ENCODE results near the gene ZDHHC5.
"Not testable (repeated sequence)": the region's sequence is repeated elsewhere in the genome, so short reads cannot be mapped to it uniquely, and the experiment has no call there.

ZDHHC5 gene

GRCh38 chr11:57645689-57646085 is 22.2 kb upstream of the ZDHHC5 start:
- no peak for DNase-seq

GRCh38 chr11:57646194-57646798 is 21.6 kb upstream of the ZDHHC5 start:
- DNase-seq: no peak

- DNase-seq: no peak
Measured at GRCh38 chr11:57646799-57647303, 21.1 kb upstream of the ZDHHC5 start.

- DNase-seq: no peak
Measured at GRCh38 chr11:57647372-57647771, 20.5 kb upstream of the ZDHHC5 start.

- no peak for DNase-seq
Measured at GRCh38 chr11:57647960-57648800, 19.7 kb upstream of the ZDHHC5 start.

GRCh38 chr11:57648801-57649735 is 18.8 kb upstream of the ZDHHC5 start:
- no peak for DNase-seq

- peak in 1 of 2 experiments; percentile 14 for DNase-seq
Measured at GRCh38 chr11:57649826-57650738, 17.8 kb upstream of the ZDHHC5 start, which contains the start of gene YPEL4. YPEL4 (minus strand) TSS chr11:57649912; CDS start chr11:57647107, 2,805 bp downstream.

GRCh38 chr11:57650739-57651090 is 17.2 kb upstream of the ZDHHC5 start:
- no peak for DNase-seq

GRCh38 chr11:57651408-57651807 is 16.5 kb upstream of the ZDHHC5 start:
- DNase-seq: no peak

- not testable (repeated sequence) for DNase-seq
Measured at GRCh38 chr11:57652230-57652629, 15.7 kb upstream of the ZDHHC5 start.

- DNase-seq: no peak
Measured at GRCh38 chr11:57652662-57653061, 15.3 kb upstream of the ZDHHC5 start.

GRCh38 chr11:57653163-57653562 is 14.8 kb upstream of the ZDHHC5 start:
- DNase-seq: no peak

- no peak for DNase-seq
Measured at GRCh38 chr11:57656885-57657193, 11.1 kb upstream of the ZDHHC5 start.

GRCh38 chr11:57657194-57658022 is 10.5 kb upstream of the ZDHHC5 start, which contains the start of gene CLP1:
CLP1 (plus strand) TSS chr11:57657762; CDS start chr11:57659477, 1,715 bp downstream.
- DNase-seq: peak; percentile 84 to 93

GRCh38 chr11:57658023-57658361 is 9.9 kb upstream of the ZDHHC5 start:
- no peak for DNase-seq

GRCh38 chr11:57659669-57660068 is 8.2 kb upstream of the ZDHHC5 start:
- DNase-seq: no peak

- DNase-seq: no peak
Measured at GRCh38 chr11:57662893-57663292, 5.0 kb upstream of the ZDHHC5 start.

GRCh38 chr11:57663975-57664374 is 3.9 kb upstream of the ZDHHC5 start:
- DNase-seq: no peak

GRCh38 chr11:57667117-57667735 is 688 bp upstream of the ZDHHC5 start:
- DNase-seq: peak; percentile 75 to 88

- no peak for DNase-seq
Measured at GRCh38 chr11:57668434-57668782, 494 bp downstream of the ZDHHC5 start.

GRCh38 chr11:57674251-57674650 is 6.3 kb downstream of the ZDHHC5 start:
- no peak for DNase-seq

Measured in SHP77 (cell line).